ENCODE results near the gene PPWD1. TPM values are rescaled to one million over a fixed set of nuclear protein-coding genes. Genes with fewer than 3 reads are reported as not detected.

PPWD1 gene
- total and polyA plus RNA-seq, 2 of the 13 experiments (the other 11 are each of a cell fraction or from before 2014, with no cell fraction given): 7.4 to 44.3 TPM

DNA sequence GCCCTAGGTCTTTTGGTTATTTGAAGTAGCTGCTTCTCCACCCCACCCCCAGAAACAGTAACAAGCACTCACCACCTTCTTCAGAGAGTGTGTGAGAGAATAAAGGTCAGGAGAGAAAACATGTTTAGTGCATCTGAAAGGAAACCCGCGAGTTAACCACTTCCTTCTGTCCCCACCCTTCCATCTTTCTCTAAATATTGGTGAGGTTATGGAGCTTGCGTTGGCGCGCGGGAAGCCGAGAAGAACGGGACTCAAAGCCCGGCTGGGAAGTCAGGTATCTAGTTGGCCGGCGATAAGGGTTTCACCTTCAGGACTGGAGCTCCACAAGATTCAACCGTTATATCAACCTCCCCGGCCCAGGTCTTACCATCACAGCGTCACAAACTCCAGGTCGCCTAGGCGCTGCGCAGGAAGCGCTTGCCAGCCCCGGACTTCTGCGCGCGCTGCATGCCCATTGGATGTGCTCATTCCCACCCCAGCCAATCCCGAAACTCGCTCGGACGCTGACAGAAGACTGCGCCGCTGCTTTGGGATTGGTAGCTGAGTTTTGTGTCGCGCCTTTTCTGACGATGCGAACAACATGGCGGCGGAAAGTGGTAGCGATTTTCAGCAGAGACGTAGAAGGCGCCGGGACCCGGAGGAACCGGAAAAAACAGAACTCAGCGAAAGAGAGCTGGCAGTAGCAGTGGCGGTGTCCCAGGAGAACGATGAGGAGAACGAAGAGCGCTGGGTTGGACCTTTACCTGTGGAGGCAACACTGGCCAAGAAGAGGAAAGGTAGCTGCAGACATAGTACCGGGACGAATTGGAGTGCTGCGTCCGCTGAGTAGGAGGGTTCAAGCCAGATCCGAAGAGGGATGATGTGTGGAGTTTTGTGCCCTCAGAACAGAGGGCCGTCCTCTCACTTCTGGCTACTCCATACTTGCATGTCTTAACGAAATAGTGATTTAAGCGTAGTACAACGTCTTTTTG lies at the start of gene PPWD1, which contains the start of gene CENPK (continued):
- TF ChIP-seq ZNF20 (CRISPR knock-in tag; IDR thresholded peaks at IDR 0.05) (no peak), MAZ (IDR thresholded peaks at IDR 0.05; ENCODE audit: borderline replicate concordance, low read depth, low read length) (no peak), MAZ (CRISPR knock-in tag; IDR thresholded peaks at IDR 0.05; ENCODE audit: low read depth) (peak; percentile 43; the same call in 1 of the 2 replicates), BORCS8-MEF2B (CRISPR knock-in tag; IDR thresholded peaks at IDR 0.05) (peak; percentile 79; the same call in 1 of the 2 replicates), HDAC2 (CRISPR knock-in tag; IDR thresholded peaks at IDR 0.05) (peak; percentile 77), ZNF441 (CRISPR knock-in tag; IDR thresholded peaks at IDR 0.05; ENCODE audit: borderline replicate concordance) (peak; percentile 65), FLYWCH1 (CRISPR knock-in tag; IDR thresholded peaks at IDR 0.05) (no peak), ZNF333 (CRISPR knock-in tag; IDR thresholded peaks at IDR 0.05; ENCODE audit: borderline replicate concordance) (no peak), ZSCAN12 (CRISPR knock-in tag; IDR thresholded peaks at IDR 0.05) (no peak), ZBTB38 (CRISPR knock-in tag; IDR thresholded peaks at IDR 0.05) (peak; percentile 33; the same call in 1 of the 2 replicates), CENPT (CRISPR knock-in tag; IDR thresholded peaks at IDR 0.05; ENCODE audit: low read depth) (no peak)
- TF ChIP-seq, protein P1, sequence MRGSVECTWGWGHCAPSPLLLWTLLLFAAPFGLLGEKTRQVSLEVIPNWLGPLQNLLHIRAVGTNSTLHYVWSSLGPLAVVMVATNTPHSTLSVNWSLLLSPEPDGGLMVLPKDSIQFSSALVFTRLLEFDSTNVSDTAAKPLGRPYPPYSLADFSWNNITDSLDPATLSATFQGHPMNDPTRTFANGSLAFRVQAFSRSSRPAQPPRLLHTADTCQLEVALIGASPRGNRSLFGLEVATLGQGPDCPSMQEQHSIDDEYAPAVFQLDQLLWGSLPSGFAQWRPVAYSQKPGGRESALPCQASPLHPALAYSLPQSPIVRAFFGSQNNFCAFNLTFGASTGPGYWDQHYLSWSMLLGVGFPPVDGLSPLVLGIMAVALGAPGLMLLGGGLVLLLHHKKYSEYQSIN (CRISPR knock-in tag; IDR thresholded peaks at IDR 0.05; ENCODE audit: borderline replicate concordance): no peak
- TF ChIP-seq, protein P2, sequence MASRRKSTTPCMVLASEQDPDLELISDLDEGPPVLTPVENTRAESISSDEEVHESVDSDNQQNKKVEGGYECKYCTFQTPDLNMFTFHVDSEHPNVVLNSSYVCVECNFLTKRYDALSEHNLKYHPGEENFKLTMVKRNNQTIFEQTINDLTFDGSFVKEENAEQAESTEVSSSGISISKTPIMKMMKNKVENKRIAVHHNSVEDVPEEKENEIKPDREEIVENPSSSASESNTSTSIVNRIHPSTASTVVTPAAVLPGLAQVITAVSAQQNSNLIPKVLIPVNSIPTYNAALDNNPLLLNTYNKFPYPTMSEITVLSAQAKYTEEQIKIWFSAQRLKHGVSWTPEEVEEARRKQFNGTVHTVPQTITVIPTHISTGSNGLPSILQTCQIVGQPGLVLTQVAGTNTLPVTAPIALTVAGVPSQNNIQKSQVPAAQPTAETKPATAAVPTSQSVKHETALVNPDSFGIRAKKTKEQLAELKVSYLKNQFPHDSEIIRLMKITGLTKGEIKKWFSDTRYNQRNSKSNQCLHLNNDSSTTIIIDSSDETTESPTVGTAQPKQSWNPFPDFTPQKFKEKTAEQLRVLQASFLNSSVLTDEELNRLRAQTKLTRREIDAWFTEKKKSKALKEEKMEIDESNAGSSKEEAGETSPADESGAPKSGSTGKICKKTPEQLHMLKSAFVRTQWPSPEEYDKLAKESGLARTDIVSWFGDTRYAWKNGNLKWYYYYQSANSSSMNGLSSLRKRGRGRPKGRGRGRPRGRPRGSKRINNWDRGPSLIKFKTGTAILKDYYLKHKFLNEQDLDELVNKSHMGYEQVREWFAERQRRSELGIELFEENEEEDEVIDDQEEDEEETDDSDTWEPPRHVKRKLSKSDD (CRISPR knock-in tag; IDR thresholded peaks at IDR 0.05; ENCODE audit: low read depth): peak; percentile 87
- TF ChIP-seq, protein P3, sequence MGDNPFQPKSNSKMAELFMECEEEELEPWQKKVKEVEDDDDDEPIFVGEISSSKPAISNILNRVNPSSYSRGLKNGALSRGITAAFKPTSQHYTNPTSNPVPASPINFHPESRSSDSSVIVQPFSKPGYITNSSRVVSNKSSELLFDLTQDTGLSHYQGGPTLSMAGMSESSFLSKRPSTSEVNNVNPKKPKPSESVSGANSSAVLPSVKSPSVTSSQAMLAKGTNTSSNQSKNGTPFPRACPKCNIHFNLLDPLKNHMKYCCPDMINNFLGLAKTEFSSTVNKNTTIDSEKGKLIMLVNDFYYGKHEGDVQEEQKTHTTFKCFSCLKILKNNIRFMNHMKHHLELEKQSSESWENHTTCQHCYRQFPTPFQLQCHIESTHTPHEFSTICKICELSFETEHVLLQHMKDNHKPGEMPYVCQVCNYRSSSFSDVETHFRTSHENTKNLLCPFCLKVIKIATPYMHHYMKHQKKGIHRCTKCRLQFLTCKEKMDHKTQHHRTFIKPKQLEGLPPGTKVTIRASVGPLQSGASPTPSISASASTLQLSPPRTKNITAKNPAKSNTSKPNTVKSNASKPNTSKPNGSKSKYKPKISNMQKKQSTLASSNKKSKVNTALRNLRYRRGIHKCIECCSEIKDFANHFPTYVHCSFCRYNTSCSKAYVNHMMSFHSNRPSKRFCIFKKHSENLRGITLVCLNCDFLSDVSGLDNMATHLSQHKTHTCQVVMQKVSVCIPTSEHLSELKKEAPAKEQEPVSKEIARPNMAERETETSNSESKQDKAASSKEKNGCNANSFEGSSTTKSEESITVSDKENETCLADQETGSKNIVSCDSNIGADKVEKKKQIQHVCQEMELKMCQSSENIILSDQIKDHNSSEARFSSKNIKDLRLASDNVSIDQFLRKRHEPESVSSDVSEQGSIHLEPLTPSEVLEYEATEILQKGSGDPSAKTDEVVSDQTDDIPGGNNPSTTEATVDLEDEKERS (CRISPR knock-in tag; IDR thresholded peaks at IDR 0.05): no peak; the same call in 1 of the 2 replicates
- TF ChIP-seq, protein P4, sequence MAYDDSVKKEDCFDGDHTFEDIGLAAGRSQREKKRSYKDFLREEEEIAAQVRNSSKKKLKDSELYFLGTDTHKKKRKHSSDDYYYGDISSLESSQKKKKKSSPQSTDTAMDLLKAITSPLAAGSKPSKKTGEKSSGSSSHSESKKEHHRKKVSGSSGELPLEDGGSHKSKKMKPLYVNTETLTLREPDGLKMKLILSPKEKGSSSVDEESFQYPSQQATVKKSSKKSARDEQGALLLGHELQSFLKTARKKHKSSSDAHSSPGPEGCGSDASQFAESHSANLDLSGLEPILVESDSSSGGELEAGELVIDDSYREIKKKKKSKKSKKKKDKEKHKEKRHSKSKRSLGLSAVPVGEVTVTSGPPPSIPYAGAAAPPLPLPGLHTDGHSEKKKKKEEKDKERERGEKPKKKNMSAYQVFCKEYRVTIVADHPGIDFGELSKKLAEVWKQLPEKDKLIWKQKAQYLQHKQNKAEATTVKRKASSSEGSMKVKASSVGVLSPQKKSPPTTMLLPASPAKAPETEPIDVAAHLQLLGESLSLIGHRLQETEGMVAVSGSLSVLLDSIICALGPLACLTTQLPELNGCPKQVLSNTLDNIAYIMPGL (CRISPR knock-in tag; IDR thresholded peaks at IDR 0.05; ENCODE audit: borderline replicate concordance in 1 of 2, low read depth in 1 of 2): peak; percentile 66 to 73; a peak in 3 of 4 replicates
- TF ChIP-seq, protein P5, sequence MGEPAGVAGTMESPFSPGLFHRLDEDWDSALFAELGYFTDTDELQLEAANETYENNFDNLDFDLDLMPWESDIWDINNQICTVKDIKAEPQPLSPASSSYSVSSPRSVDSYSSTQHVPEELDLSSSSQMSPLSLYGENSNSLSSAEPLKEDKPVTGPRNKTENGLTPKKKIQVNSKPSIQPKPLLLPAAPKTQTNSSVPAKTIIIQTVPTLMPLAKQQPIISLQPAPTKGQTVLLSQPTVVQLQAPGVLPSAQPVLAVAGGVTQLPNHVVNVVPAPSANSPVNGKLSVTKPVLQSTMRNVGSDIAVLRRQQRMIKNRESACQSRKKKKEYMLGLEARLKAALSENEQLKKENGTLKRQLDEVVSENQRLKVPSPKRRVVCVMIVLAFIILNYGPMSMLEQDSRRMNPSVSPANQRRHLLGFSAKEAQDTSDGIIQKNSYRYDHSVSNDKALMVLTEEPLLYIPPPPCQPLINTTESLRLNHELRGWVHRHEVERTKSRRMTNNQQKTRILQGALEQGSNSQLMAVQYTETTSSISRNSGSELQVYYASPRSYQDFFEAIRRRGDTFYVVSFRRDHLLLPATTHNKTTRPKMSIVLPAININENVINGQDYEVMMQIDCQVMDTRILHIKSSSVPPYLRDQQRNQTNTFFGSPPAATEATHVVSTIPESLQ (CRISPR knock-in tag; conservative IDR thresholded peaks at IDR 0.05): no peak

Measured in HepG2 (cell line).